CD8-positive, alpha-beta memory T cell (primary cell): Measurements from ENCODE around the gene DYNC1H1. TPM values are rescaled to one million over a fixed set of nuclear protein-coding genes. Genes with fewer than 3 reads are reported as not detected.

Experiments used
- CTCF ChIA-PET: fragments of 350-600 bp; sonication (Branson Sonifier 250); formaldehyde crosslinking; loops from one replicate; lab custom pipeline; 2021; ENCODE audit warnings: antibody characterized with exemption; lab: Charles Lee
- POLR2A ChIA-PET: fragments of 350-600 bp; sonication (Branson Sonifier 250); formaldehyde crosslinking; loops from one replicate; lab custom pipeline; 2021; ENCODE audit warnings: antibody characterized with exemption; lab: Charles Lee
- DNase-seq, 5 donors: peaks; one replicate each; pipeline versions ENCODE4 v3.0.0 to v3.0.0-alpha.2; 2020 to 2022; ENCODE audit warnings: mixed read lengths in 1 of 5
- H3K27ac ChIP-seq: one replicate; pipeline ENCODE4 v1.7.0; 2013; ENCODE audit warnings: low read depth, mild to moderate bottlenecking, low read length, moderate library complexity
- H3K27me3 ChIP-seq: 2 replicates; pipeline ENCODE4 v1.7.0; 2013; ENCODE audit warnings: low read length, mild to moderate bottlenecking; ENCODE audit not compliant: insufficient read depth, poor library complexity, severe bottlenecking
- H3K36me3 ChIP-seq: 2 replicates; pipeline ENCODE4 v1.7.0; 2013; ENCODE audit warnings: mild to moderate bottlenecking, low read length, moderate library complexity; ENCODE audit not compliant: insufficient read depth
- H3K4me1 ChIP-seq: 2 replicates; pipeline ENCODE4 v1.7.0; 2013; ENCODE audit warnings: mild to moderate bottlenecking, low read length, moderate library complexity; ENCODE audit not compliant: insufficient read depth
- H3K4me3 ChIP-seq: 2 replicates; pipeline ENCODE4 v1.7.0; 2013; ENCODE audit warnings: mild to moderate bottlenecking, low read length
- H3K9me3 ChIP-seq: 2 replicates; pipeline ENCODE4 v1.7.0; 2013; ENCODE audit warnings: mild to moderate bottlenecking, low read length
- H3K27ac Mint-ChIP-seq, 8 donors: one replicate each; pipeline ENCODE4 v1.8.0; 2020 to 2021; ENCODE audit warnings: mixed read lengths in 8 of 8, mild to moderate bottlenecking in 6 of 8, inconsistent platforms in 3 of 8, moderate library complexity in 3 of 8
- H3K27me3 Mint-ChIP-seq, 2 donors: one replicate each; pipeline ENCODE4 v1.8.0; 2020 to 2021; ENCODE audit warnings: mixed read lengths in 2 of 2, mild to moderate bottlenecking in 1 of 2, moderate library complexity in 1 of 2
- H3K36me3 Mint-ChIP-seq, 3 donors: one replicate each; pipeline ENCODE4 v1.8.0; 2020 to 2021; ENCODE audit warnings: mixed read lengths in 3 of 3, inconsistent platforms in 1 of 3, mild to moderate bottlenecking in 1 of 3
- H3K4me1 Mint-ChIP-seq, 3 donors: one replicate each; pipeline ENCODE4 v1.8.0; 2020 to 2021; ENCODE audit warnings: mixed read lengths in 3 of 3, inconsistent platforms in 1 of 3, mild to moderate bottlenecking in 1 of 3
- H3K4me3 Mint-ChIP-seq, 7 donors: one replicate each; pipeline ENCODE4 v1.8.0; 2020 to 2021; ENCODE audit warnings: mixed read lengths in 7 of 7, mild to moderate bottlenecking in 6 of 7, moderate library complexity in 4 of 7, inconsistent platforms in 2 of 7
- H3K9me3 Mint-ChIP-seq, 5 donors: one replicate each; pipeline ENCODE4 v1.8.0; 2020 to 2022; ENCODE audit warnings: mixed read lengths in 5 of 5, mild to moderate bottlenecking in 3 of 5, moderate library complexity in 2 of 5, inconsistent platforms in 1 of 5
- polyA plus RNA-seq: library from polyadenylated mRNA; unstranded; fragments of 300-500 nt; fragmentation: Illumina TruSeq; gene quantifications from one replicate; pipeline ENCODE4 v1.2.3, GENCODE V29; 2021
- total RNA-seq, 2 experiments: library from RNA; stranded (reverse); gene quantifications; one replicate each; pipeline ENCODE4 v1.2.3, GENCODE V29; 2021

Gene DYNC1H1
- total and polyA plus RNA-seq, 3 experiments from 2014 or later, result 59.7 to 249 (median 241) TPM

- DNase-seq, result peak; percentile 33 to 63 (median 42)
- Mint-ChIP-seq H3K4me1 (peaks cover 50 to 55% (median 53%) of the 10 kb centered on the region in 3 donors), H3K36me3 (peaks cover 13 to 37% (median 20%) of the 10 kb centered on the region in 3 donors), H3K27ac (peak overlapping the region; percentile 85 to 98 (median 96)), H3K4me3 (peak overlapping the region; percentile 91 to 98 (median 94)), H3K27me3 (peaks cover 0 to 13% of the 10 kb centered on the region in 2 donors), H3K9me3 (no peaks in the 10 kb centered on the region)
- peaks cover 44% of the 10 kb centered on the region for H3K4me1 ChIP-seq
- H3K9me3 ChIP-seq, result no peaks in the 10 kb centered on the region
- H3K36me3 ChIP-seq, result peaks cover 26% of the 10 kb centered on the region
- CTCF ChIA-PET, result interaction anchor here (0.6 to 3.1 kb wide), 8 partner anchors 9 to 234 kb away, joined by 3 to 25 read pairs (median 4); no protein-coding TSS in a partner anchor
- H3K4me3 ChIP-seq, result peak overlapping the region; percentile 83
- peak overlapping the region; percentile 95 for H3K27ac ChIP-seq
- POLR2A ChIA-PET, result interaction anchor here (0.6 to 1.0 kb wide), 4 partner anchors 27 to 442 kb away, joined by 5 to 23 read pairs (median 8); no protein-coding TSS in a partner anchor
- no peaks in the 10 kb centered on the region for H3K27me3 ChIP-seq
Measured at GRCh38 chr14:102088012-102088792, 123.8 kb downstream of the DYNC1H1 start.

- H3K36me3 ChIP-seq, result peaks cover 11% of the 10 kb centered on the region
- H3K36me3 Mint-ChIP-seq, result peaks cover 7 to 21% (median 8%) of the 10 kb centered on the region in 3 donors
- peak overlapping the region; percentile 77 to 98 (median 94) for H3K4me3 Mint-ChIP-seq
- no peak for DNase-seq
- no peak overlapping the region for H3K27ac ChIP-seq
- H3K9me3 Mint-ChIP-seq, result no peaks in the 10 kb centered on the region
- H3K27me3 Mint-ChIP-seq, result peaks cover 0 to 13% of the 10 kb centered on the region in 2 donors
- no peaks in the 10 kb centered on the region for H3K9me3 ChIP-seq
- peaks cover 28% of the 10 kb centered on the region for H3K4me1 ChIP-seq
- ChIA-PET CTCF (interaction anchor here (1.6 to 3.1 kb wide), 4 partner anchors 8 to 128 kb away, joined by 3 to 25 read pairs (median 14); no protein-coding TSS in a partner anchor), POLR2A (no interaction called here)
- no peak overlapping the region for H3K4me3 ChIP-seq
- H3K27ac Mint-ChIP-seq, result peak overlapping the region in 7 of 8 donors; percentile 61 to 97 (median 79)
- no peaks in the 10 kb centered on the region for H3K27me3 ChIP-seq
- peaks cover 35 to 39% (median 37%) of the 10 kb centered on the region in 3 donors for H3K4me1 Mint-ChIP-seq
Measured at GRCh38 chr14:102089621-102090343, 125.4 kb downstream of the DYNC1H1 start.

- Histone ChIP-seq H3K27me3 (no peaks in the 10 kb centered on the region), H3K4me1 (peaks cover 18% of the 10 kb centered on the region), H3K36me3 (peaks cover 1% of the 10 kb centered on the region), H3K4me3 (no peak overlapping the region), H3K9me3 (no peaks in the 10 kb centered on the region), H3K27ac (no peak overlapping the region)
- CTCF ChIA-PET, result no interaction called here
- POLR2A ChIA-PET, result no interaction called here
- peak overlapping the region in 2 of 7 donors; percentile 2 to 98 for H3K4me3 Mint-ChIP-seq
- peak overlapping the region in 5 of 8 donors; percentile 10 to 74 (median 54) for H3K27ac Mint-ChIP-seq
- no peak for DNase-seq
- H3K36me3 Mint-ChIP-seq, result peaks cover 5 to 12% (median 5%) of the 10 kb centered on the region in 3 donors
- no peaks in the 10 kb centered on the region for H3K9me3 Mint-ChIP-seq
- peaks cover 26 to 30% (median 27%) of the 10 kb centered on the region in 3 donors for H3K4me1 Mint-ChIP-seq
- peaks cover 0 to 9% of the 10 kb centered on the region in 2 donors for H3K27me3 Mint-ChIP-seq
Measured at GRCh38 chr14:102090713-102091112, 126.3 kb downstream of the DYNC1H1 start.

DNA sequence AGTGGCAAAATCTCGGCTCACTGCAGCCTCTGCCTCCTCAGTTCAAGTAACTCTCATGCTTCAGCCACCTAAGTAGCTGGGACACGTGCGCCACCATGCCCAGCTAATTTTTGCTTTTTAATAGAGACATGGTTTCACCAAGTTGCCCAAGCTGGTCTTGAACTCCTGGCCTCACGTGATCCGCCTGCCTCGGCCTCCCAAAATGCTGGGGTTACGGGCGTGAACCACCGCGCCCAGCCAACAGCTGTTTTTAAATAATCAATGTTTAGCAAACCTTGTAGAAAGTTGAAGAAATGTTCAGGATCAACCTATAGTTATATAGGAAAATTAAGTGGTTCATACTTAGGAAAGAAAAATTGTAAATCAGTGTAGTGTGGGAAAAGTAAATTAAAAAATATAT lies 128.4 kb downstream of the DYNC1H1 start:
- peaks cover 23 to 27% (median 25%) of the 10 kb centered on the region in 3 donors for H3K4me1 Mint-ChIP-seq
- ChIA-PET CTCF (interaction anchor here (2.0 kb wide), 1 partner anchor 133 kb away, joined by 6 read pairs; no protein-coding TSS in a partner anchor), POLR2A (no interaction called here)
- no peaks in the 10 kb centered on the region for H3K36me3 ChIP-seq
- no peak overlapping the region for H3K4me3 Mint-ChIP-seq
- no peak overlapping the region for H3K4me3 ChIP-seq
- H3K27me3 Mint-ChIP-seq, result peaks cover 0 to 1% of the 10 kb centered on the region in 2 donors
- no peaks in the 10 kb centered on the region for H3K27me3 ChIP-seq
- no peak for DNase-seq
- peak overlapping the region in 1 of 8 donors; percentile 63 for H3K27ac Mint-ChIP-seq
- H3K4me1 ChIP-seq, result peaks cover 20% of the 10 kb centered on the region
- no peak overlapping the region for H3K27ac ChIP-seq
- no peaks in the 10 kb centered on the region for H3K9me3 Mint-ChIP-seq
- no peaks in the 10 kb centered on the region for H3K9me3 ChIP-seq
- H3K36me3 Mint-ChIP-seq, result peaks cover 0 to 2% (median 0%) of the 10 kb centered on the region in 3 donors

GRCh38 chr14:102094101-102094500 lies 129.7 kb downstream of the DYNC1H1 start:
- Histone ChIP-seq H3K4me3 (no peak overlapping the region), H3K36me3 (no peaks in the 10 kb centered on the region), H3K4me1 (peaks cover 7% of the 10 kb centered on the region), H3K9me3 (no peaks in the 10 kb centered on the region), H3K27ac (peak overlapping the region; percentile 24), H3K27me3 (no peaks in the 10 kb centered on the region)
- Mint-ChIP-seq H3K36me3 (no peaks in the 10 kb centered on the region), H3K4me3 (no peak overlapping the region), H3K27me3 (peaks cover 0 to 1% of the 10 kb centered on the region in 2 donors), H3K27ac (no peak overlapping the region), H3K9me3 (no peaks in the 10 kb centered on the region), H3K4me1 (peaks cover 14 to 16% (median 14%) of the 10 kb centered on the region in 3 donors)
- CTCF ChIA-PET, result interaction anchor here (0.7 kb wide), 1 partner anchor 387 kb away, joined by 3 read pairs; no protein-coding TSS in a partner anchor
- no peak for DNase-seq
- POLR2A ChIA-PET, result no interaction called here

DNA sequence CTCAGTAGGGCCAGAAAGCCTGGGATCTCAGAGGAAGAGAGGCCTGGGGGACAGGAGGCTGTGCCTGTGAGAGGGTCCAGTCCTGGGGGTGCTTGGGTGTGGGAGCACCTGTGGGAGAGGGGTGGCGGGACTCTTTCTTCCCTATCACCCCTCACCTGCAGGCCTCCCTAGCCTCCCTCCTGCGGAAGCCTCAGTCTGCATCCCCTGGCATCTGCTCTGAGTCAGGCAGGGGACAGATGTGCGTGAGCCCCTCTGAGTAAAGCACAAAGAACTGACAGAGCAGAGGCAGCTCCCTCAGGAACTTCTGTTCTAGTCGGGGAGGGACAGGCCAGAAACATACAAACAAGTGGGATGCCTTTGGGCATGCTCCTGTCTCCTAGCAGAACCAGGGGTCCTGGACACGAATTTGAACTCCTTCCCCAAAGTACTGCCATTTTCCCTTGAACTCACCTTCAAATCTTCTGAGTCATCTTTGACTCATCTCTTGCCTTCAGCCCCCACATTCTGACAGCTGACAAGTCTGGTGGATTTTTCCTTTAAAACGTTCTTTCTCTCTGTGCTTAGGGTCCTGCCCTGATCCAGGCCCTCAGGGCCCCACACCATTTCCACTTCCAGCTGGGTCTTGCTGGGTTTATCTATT lies 131.0 kb downstream of the DYNC1H1 start:
- H3K4me1 ChIP-seq, result peaks cover 4% of the 10 kb centered on the region
- no peak for DNase-seq
- Mint-ChIP-seq H3K27me3 (no peaks in the 10 kb centered on the region), H3K27ac (peak overlapping the region in 3 of 8 donors; percentile 56 to 82 (median 60)), H3K4me3 (no peak overlapping the region), H3K4me1 (peaks cover 3 to 4% (median 4%) of the 10 kb centered on the region in 3 donors), H3K9me3 (no peaks in the 10 kb centered on the region), H3K36me3 (no peaks in the 10 kb centered on the region)
- no peak overlapping the region for H3K27ac ChIP-seq
- POLR2A ChIA-PET, result no interaction called here
- no peaks in the 10 kb centered on the region for H3K36me3 ChIP-seq
- no peaks in the 10 kb centered on the region for H3K9me3 ChIP-seq
- CTCF ChIA-PET, result interaction anchor here (0.9 to 4.5 kb wide), 17 partner anchors 9 to 388 kb away, joined by 3 to 56 read pairs (median 8); partner anchors contain the start of gene DYNC1H1
- H3K27me3 ChIP-seq, result no peaks in the 10 kb centered on the region
- no peak overlapping the region for H3K4me3 ChIP-seq

- H3K36me3 ChIP-seq, result no peaks in the 10 kb centered on the region
- Mint-ChIP-seq H3K4me1 (peaks cover 3 to 4% (median 4%) of the 10 kb centered on the region in 3 donors), H3K9me3 (no peaks in the 10 kb centered on the region), H3K4me3 (no peak overlapping the region), H3K27me3 (no peaks in the 10 kb centered on the region), H3K27ac (peak overlapping the region in 3 of 8 donors; percentile 56 to 95 (median 82)), H3K36me3 (no peaks in the 10 kb centered on the region)
- H3K27me3 ChIP-seq, result no peaks in the 10 kb centered on the region
- no peak for DNase-seq
- H3K27ac ChIP-seq, result no peak overlapping the region
- H3K4me3 ChIP-seq, result no peak overlapping the region
- CTCF ChIA-PET, result interaction anchor here (0.8 to 4.5 kb wide), 26 partner anchors 7 to 389 kb away, joined by 3 to 56 read pairs (median 6); partner anchors contain the start of gene DYNC1H1
- POLR2A ChIA-PET, result no interaction called here
- H3K9me3 ChIP-seq, result no peaks in the 10 kb centered on the region
- peaks cover 4% of the 10 kb centered on the region for H3K4me1 ChIP-seq
Measured at GRCh38 chr14:102095871-102096568, 131.6 kb downstream of the DYNC1H1 start.
